Bronchial epithelial cell (primary cell): Measurements from ENCODE around the gene LCP2. TPM values are rescaled to one million over a fixed set of nuclear protein-coding genes. Genes with fewer than 3 reads are reported as not detected.
A peak's percentile ranks its signal among the peaks of the same experiment; 100 is the strongest.

Source experiments
- DNase-seq: peaks from one replicate; pipeline ENCODE4 v3.0.0-alpha.2; 2010; ENCODE audit warnings: low read depth
- FAIRE-seq: peaks from 2 replicates; lab custom pipeline; 2011; peaks lifted over from hg19 to GRCh38; lab: Jason Lieb, UNC
- H3K27me3 ChIP-seq: 2 replicates; pipeline ENCODE4 v1.5.1; 2011; ENCODE audit warnings: low read length; ENCODE audit not compliant: control insufficient read depth, insufficient read depth
- H3K36me3 ChIP-seq: 2 replicates; pipeline ENCODE4 v1.5.1; 2011; ENCODE audit warnings: low read length; ENCODE audit not compliant: control insufficient read depth, insufficient read depth
- H3K4me3 ChIP-seq: 2 replicates; pipeline ENCODE4 v1.5.1; 2011; ENCODE audit warnings: mild to moderate bottlenecking, low read depth, low read length, control low read depth
- CTCF ChIP-seq: IDR thresholded peaks from 2 replicates; pipeline ENCODE4 v1.5.1; 2011; ENCODE audit warnings: mild to moderate bottlenecking, moderate library complexity, low read length, control low read depth, inconsistent platforms; ENCODE audit not compliant: insufficient read depth, severe bottlenecking
- total RNA-seq: library from RNA; depleted of rRNA; stranded (reverse); fragments of >200 nt; gene quantifications from 2 replicates; pipeline ENCODE4 v1.2.1, GENCODE V29; 2014

Gene LCP2
- total RNA-seq, 1 donor from 2014 or later: not detected

DNA sequence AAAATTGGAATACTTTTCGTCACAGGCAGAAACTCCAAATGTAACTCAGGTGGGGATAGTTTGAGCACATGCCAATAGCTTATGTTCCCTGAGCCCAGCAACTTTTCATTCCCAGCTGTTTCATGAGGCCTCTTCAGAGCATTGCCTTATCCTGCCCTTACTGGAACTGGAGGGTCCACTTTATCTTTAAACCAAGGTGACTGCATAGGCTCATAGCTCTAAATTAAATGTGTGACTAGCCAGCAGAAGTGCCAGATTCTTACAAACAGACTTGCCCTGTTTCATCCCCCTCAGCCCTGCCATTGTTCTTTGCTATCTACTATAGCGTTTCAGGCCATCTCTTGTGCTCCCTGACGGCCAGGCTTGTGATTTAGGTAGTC, 8.1 kb upstream of the LCP2 start:
- Histone ChIP-seq H3K27me3 (no peaks in the 10 kb centered on the region), H3K36me3 (no peaks in the 10 kb centered on the region), H3K4me3 (no peak overlapping the region)
- no peak for TF ChIP-seq CTCF
- FAIRE-seq: no peak
- DNase-seq: no peak

DNA sequence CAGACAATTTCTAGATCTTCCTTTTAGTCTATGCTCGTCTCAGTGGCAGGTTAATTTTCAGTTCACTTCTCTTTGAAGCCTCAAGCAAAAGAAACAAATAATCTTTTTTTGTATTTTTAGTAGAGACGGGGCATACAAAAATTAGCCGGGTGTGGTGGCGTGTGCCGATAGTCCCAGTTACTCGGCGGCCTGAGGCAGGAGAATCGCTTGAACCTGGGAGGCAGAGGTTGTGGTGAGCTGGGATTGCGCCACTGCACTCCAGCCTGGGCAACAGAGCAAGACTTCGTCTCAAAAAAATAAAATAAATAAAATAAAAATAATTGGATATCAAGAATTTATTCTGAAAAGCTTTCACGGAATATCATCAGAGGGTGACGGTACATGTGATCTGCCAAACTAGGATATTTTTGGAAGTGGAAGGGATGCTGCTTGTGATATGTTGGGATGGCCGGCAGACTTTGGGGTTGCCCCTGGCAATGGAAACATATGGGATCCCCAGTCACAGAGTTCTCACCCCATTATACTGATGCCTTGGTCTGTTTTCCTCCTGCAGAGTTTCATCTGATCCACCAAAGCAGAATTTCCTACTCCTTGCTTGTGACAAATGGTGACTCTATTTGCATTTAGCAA, 7.6 kb upstream of the LCP2 start:
- no peak for TF ChIP-seq CTCF
- no peaks in the 10 kb centered on the region for H3K27me3 ChIP-seq
- no peak for DNase-seq
- no peak for FAIRE-seq
- no peak overlapping the region for H3K4me3 ChIP-seq
- no peaks in the 10 kb centered on the region for H3K36me3 ChIP-seq

- FAIRE-seq (peak; percentile 36), DNase-seq (no peak)
- no peaks in the 10 kb centered on the region for H3K27me3 ChIP-seq
- H3K36me3 ChIP-seq: no peaks in the 10 kb centered on the region
- no peak overlapping the region for H3K4me3 ChIP-seq
- no peak for TF ChIP-seq CTCF
These were observed 6.0 kb upstream of the LCP2 start for GRCh38 chr5:170303549-170303948.

DNA sequence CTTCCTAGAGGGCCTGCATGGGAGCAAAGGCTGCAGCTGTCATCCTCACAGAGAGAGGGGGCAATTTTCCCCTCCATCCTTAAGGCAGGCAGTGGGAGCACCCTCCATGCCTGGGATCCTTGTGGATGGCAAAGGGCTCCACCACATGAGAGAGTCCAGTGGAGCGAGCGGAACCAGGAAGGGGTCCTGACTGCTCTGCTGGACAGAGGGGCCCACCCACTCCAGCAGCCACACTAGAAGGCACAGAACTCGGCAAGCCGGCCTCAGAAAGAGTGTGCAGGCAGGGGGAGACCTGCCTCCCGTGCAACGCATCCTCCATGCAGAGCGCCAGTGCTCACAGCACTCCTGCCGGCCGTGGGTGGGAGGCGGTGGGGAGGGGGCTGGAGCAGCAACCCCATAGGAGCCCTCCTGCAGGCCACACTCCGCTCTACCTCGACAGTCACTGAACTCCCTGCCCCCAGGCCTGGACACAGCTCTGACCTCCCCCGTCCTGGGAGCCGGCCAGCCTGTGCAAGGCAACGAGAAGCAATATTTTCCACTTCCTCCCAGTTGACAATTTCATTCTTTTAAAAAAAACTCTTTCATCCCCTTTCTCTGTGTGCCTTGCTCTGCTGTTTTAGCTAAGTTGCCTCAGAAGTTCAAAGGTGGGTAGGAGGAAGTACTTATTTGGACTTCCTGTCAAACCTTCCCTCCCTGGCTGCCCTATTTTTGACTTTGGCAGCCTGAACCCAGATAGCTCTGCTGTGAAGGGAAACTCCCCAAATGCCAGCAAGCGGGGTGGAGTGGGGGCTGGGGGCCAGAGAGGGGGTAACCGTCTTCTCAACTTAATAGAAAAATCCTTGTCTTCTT, 5.3 kb upstream of the LCP2 start:
- FAIRE-seq: no peak
- H3K27me3 ChIP-seq: no peaks in the 10 kb centered on the region
- TF ChIP-seq CTCF: no peak

GRCh38 chr5:170301981-170302652, 4.5 kb upstream of the LCP2 start:
- H3K4me3 ChIP-seq: no peak overlapping the region
- H3K36me3 ChIP-seq: no peaks in the 10 kb centered on the region
- no peak for DNase-seq
- no peak for FAIRE-seq
- no peaks in the 10 kb centered on the region for H3K27me3 ChIP-seq
- TF ChIP-seq CTCF: no peak

More for the DNA sequence above, 5.3 kb upstream of the LCP2 start:
- Histone ChIP-seq H3K4me3 (no peak overlapping the region), H3K36me3 (no peaks in the 10 kb centered on the region)
- no peak for DNase-seq
